Immature natural killer cell (primary cell): Measurements from ENCODE around the gene KMT2D. TPM values are rescaled to one million over a fixed set of nuclear protein-coding genes. Genes with fewer than 3 reads are reported as not detected.

Source experiments
- DNase-seq, 3 donors: peaks; one replicate each; pipeline ENCODE4 v3.0.0; 2022; ENCODE audit warnings: mixed read lengths in 1 of 3
- H3K27ac Mint-ChIP-seq, 6 donors: one replicate each; pipeline ENCODE4 v1.8.0; 2020; ENCODE audit warnings: mixed read lengths in 6 of 6, mild to moderate bottlenecking in 5 of 6, inconsistent platforms in 4 of 6, moderate library complexity in 3 of 6
- H3K27me3 Mint-ChIP-seq, 3 donors: one replicate each; pipeline ENCODE4 v1.8.0; 2020 to 2021; ENCODE audit warnings: low read depth in 3 of 3, mild to moderate bottlenecking in 3 of 3, mixed read lengths in 3 of 3, moderate library complexity in 3 of 3, inconsistent platforms in 1 of 3
- H3K36me3 Mint-ChIP-seq, 3 donors: one replicate each; pipeline ENCODE4 v1.8.0; 2020; ENCODE audit warnings: mixed read lengths in 3 of 3, inconsistent platforms in 2 of 3, mild to moderate bottlenecking in 2 of 3
- H3K4me1 Mint-ChIP-seq, 2 donors: one replicate each; pipeline ENCODE4 v1.8.0; 2020; ENCODE audit warnings: inconsistent platforms in 2 of 2, mild to moderate bottlenecking in 2 of 2, mixed read lengths in 2 of 2, moderate library complexity in 1 of 2
- H3K4me3 Mint-ChIP-seq, 5 donors: one replicate each; pipeline ENCODE4 v1.8.0; 2020; ENCODE audit warnings: mild to moderate bottlenecking in 5 of 5, mixed read lengths in 5 of 5, inconsistent platforms in 3 of 5, moderate library complexity in 3 of 5
- H3K9me3 Mint-ChIP-seq, 6 donors: one replicate each; pipeline ENCODE4 v1.8.0; 2020; ENCODE audit warnings: mild to moderate bottlenecking in 6 of 6, mixed read lengths in 6 of 6, inconsistent platforms in 4 of 6, moderate library complexity in 3 of 6
- polyA plus RNA-seq, 3 donors: library from polyadenylated mRNA; unstranded; fragments of 300-500 nt; fragmentation: Illumina TruSeq; gene quantifications; one replicate each; pipeline ENCODE4 v1.2.3, GENCODE V29; 2021

The KMT2D gene
- polyA plus RNA-seq, 3 donors from 2014 or later = 1.1 to 29.6 (median 3.8) TPM

- H3K4me1 Mint-ChIP-seq = peaks cover 6 to 11% of the 10 kb centered on the region in 2 donors
- no peaks in the 10 kb centered on the region for H3K9me3 Mint-ChIP-seq
- H3K27ac Mint-ChIP-seq = peak overlapping the region in 1 of 6 donors; percentile 51
- peaks cover 8 to 41% (median 9%) of the 10 kb centered on the region in 3 donors for H3K36me3 Mint-ChIP-seq
- no peak overlapping the region for H3K4me3 Mint-ChIP-seq
- peaks cover 2 to 3% (median 2%) of the 10 kb centered on the region in 3 donors for H3K27me3 Mint-ChIP-seq
- no peak for DNase-seq
These were observed 18.6 kb downstream of the KMT2D start for GRCh38 chr12:49041881-49042484.

- peaks cover 9 to 41% (median 12%) of the 10 kb centered on the region in 3 donors for H3K36me3 Mint-ChIP-seq
These were observed 19.3 kb downstream of the KMT2D start for GRCh38 chr12:49041036-49041880.

GRCh38 chr12:49040364-49040855, 20.2 kb downstream of the KMT2D start:
- no peak overlapping the region for H3K27ac Mint-ChIP-seq
- H3K27me3 Mint-ChIP-seq = peaks cover 2 to 3% (median 2%) of the 10 kb centered on the region in 3 donors
- peaks cover 6 to 11% of the 10 kb centered on the region in 2 donors for H3K4me1 Mint-ChIP-seq
- peaks cover 9 to 40% (median 15%) of the 10 kb centered on the region in 3 donors for H3K36me3 Mint-ChIP-seq
- no peak overlapping the region for H3K4me3 Mint-ChIP-seq
- no peaks in the 10 kb centered on the region for H3K9me3 Mint-ChIP-seq
- DNase-seq = no peak

More at GRCh38 chr12:49041036-49041880, 19.3 kb downstream of the KMT2D start:
- Mint-ChIP-seq H3K9me3 (no peaks in the 10 kb centered on the region), H3K27ac (peak overlapping the region in 1 of 6 donors; percentile 51), H3K4me1 (peaks cover 6 to 11% of the 10 kb centered on the region in 2 donors), H3K27me3 (peaks cover 2 to 3% (median 2%) of the 10 kb centered on the region in 3 donors), H3K4me3 (no peak overlapping the region)
- DNase-seq = no peak

GRCh38 chr12:49039421-49040363, 20.9 kb downstream of the KMT2D start:
- DNase-seq = no peak
- Mint-ChIP-seq H3K27ac (no peak overlapping the region), H3K27me3 (peaks cover 2 to 3% (median 2%) of the 10 kb centered on the region in 3 donors), H3K4me1 (peaks cover 6 to 9% of the 10 kb centered on the region in 2 donors), H3K9me3 (no peaks in the 10 kb centered on the region), H3K4me3 (no peak overlapping the region), H3K36me3 (peaks cover 9 to 38% (median 15%) of the 10 kb centered on the region in 3 donors)

- Mint-ChIP-seq H3K4me1 (no peaks in the 10 kb centered on the region), H3K9me3 (no peaks in the 10 kb centered on the region), H3K36me3 (peaks cover 4 to 30% (median 14%) of the 10 kb centered on the region in 3 donors), H3K4me3 (no peak overlapping the region), H3K27me3 (peaks cover 0 to 4% (median 0%) of the 10 kb centered on the region in 3 donors), H3K27ac (peak overlapping the region in 2 of 6 donors; percentile 55 to 59)
- DNase-seq = no peak
These were observed 22.2 kb downstream of the KMT2D start for GRCh38 chr12:49038291-49038955.

- H3K9me3 Mint-ChIP-seq = no peaks in the 10 kb centered on the region
- no peak overlapping the region for H3K27ac Mint-ChIP-seq
- H3K4me3 Mint-ChIP-seq = no peak overlapping the region
- H3K36me3 Mint-ChIP-seq = peaks cover 4 to 25% (median 12%) of the 10 kb centered on the region in 3 donors
- H3K27me3 Mint-ChIP-seq = peaks cover 0 to 4% (median 0%) of the 10 kb centered on the region in 3 donors
- no peak for DNase-seq
- no peaks in the 10 kb centered on the region for H3K4me1 Mint-ChIP-seq
These were observed 22.7 kb downstream of the KMT2D start for GRCh38 chr12:49037947-49038237.

GRCh38 chr12:49037111-49037946, 23.3 kb downstream of the KMT2D start:
- peaks cover 4 to 22% (median 12%) of the 10 kb centered on the region in 3 donors for H3K36me3 Mint-ChIP-seq
- no peak overlapping the region for H3K4me3 Mint-ChIP-seq
- DNase-seq = no peak
- peaks cover 0 to 4% (median 0%) of the 10 kb centered on the region in 3 donors for H3K27me3 Mint-ChIP-seq
- no peaks in the 10 kb centered on the region for H3K4me1 Mint-ChIP-seq
- H3K27ac Mint-ChIP-seq = peak overlapping the region in 3 of 6 donors; percentile 35 to 60 (median 56)
- H3K9me3 Mint-ChIP-seq = no peaks in the 10 kb centered on the region

GRCh38 chr12:49036029-49036428, 24.6 kb downstream of the KMT2D start:
- peaks cover 0 to 4% (median 0%) of the 10 kb centered on the region in 3 donors for H3K27me3 Mint-ChIP-seq
- peaks cover 0 to under 1% of the 10 kb centered on the region in 2 donors for H3K4me1 Mint-ChIP-seq
- H3K36me3 Mint-ChIP-seq = peaks cover 4 to 22% (median 12%) of the 10 kb centered on the region in 3 donors
- no peak overlapping the region for H3K4me3 Mint-ChIP-seq
- H3K9me3 Mint-ChIP-seq = no peaks in the 10 kb centered on the region
- H3K27ac Mint-ChIP-seq = peak overlapping the region in 4 of 6 donors; percentile 38 to 77 (median 70)
- DNase-seq = no peak

- H3K27ac Mint-ChIP-seq = peak overlapping the region in 5 of 6 donors; percentile 6 to 74 (median 31)
- peaks cover 0 to 2% (median 0%) of the 10 kb centered on the region in 3 donors for H3K27me3 Mint-ChIP-seq
- H3K36me3 Mint-ChIP-seq = peaks cover 4 to 22% (median 12%) of the 10 kb centered on the region in 3 donors
- H3K9me3 Mint-ChIP-seq = no peaks in the 10 kb centered on the region
- DNase-seq = no peak
- H3K4me1 Mint-ChIP-seq = peaks cover 0 to 1% of the 10 kb centered on the region in 2 donors
- no peak overlapping the region for H3K4me3 Mint-ChIP-seq
These were observed 26.3 kb downstream of the KMT2D start for GRCh38 chr12:49034286-49034622.

GRCh38 chr12:49033611-49034285, 26.8 kb downstream of the KMT2D start:
- H3K4me1 Mint-ChIP-seq = peaks cover 0 to 1% of the 10 kb centered on the region in 2 donors
- H3K27ac Mint-ChIP-seq = peak overlapping the region in 3 of 6 donors; percentile 6 to 81 (median 65)
- H3K4me3 Mint-ChIP-seq = peak overlapping the region in 1 of 5 donors; percentile 23
- H3K27me3 Mint-ChIP-seq = peaks cover 0 to 2% (median 0%) of the 10 kb centered on the region in 3 donors
- H3K36me3 Mint-ChIP-seq = peaks cover 4 to 19% (median 12%) of the 10 kb centered on the region in 3 donors
- H3K9me3 Mint-ChIP-seq = no peaks in the 10 kb centered on the region
- DNase-seq = no peak

GRCh38 chr12:49032679-49033447, 27.7 kb downstream of the KMT2D start:
- Mint-ChIP-seq H3K27ac (peak overlapping the region in 4 of 6 donors; percentile 19 to 79 (median 52)), H3K36me3 (peaks cover 8 to 22% (median 12%) of the 10 kb centered on the region in 3 donors), H3K27me3 (peaks cover 0 to 2% (median 0%) of the 10 kb centered on the region in 3 donors), H3K4me1 (peaks cover 0 to 1% of the 10 kb centered on the region in 2 donors), H3K4me3 (no peak overlapping the region), H3K9me3 (no peaks in the 10 kb centered on the region)
- DNase-seq = no peak
